Mammary epithelial cell (primary cell): ENCODE results near the gene GTPBP6.
"Not testable (repeated sequence)": the region's sequence is repeated elsewhere in the genome, so short reads cannot be mapped to it uniquely, and the experiment has no call there.

Source experiments
- CTCF ChIP-seq, 2 donors: IDR thresholded peaks in 1 of 2; conservative IDR thresholded peaks in 1 of 2; 2 replicates each; pipeline ENCODE4 v1.5.1; 2011 to 2012; ENCODE audit warnings: inconsistent platforms in 2 of 2, low read length in 2 of 2, mild to moderate bottlenecking in 2 of 2, control low read depth in 1 of 2, low read depth in 1 of 2; ENCODE audit not compliant: insufficient read depth in 1 of 2; ENCODE audit errors: extremely low read depth in 1 of 2
- EZH2 ChIP-seq: IDR thresholded peaks from 2 replicates; pipeline ENCODE4 v1.6.1; 2012; ENCODE audit warnings: low read length, inconsistent platforms, borderline replicate concordance

- TF ChIP-seq CTCF (conservative IDR thresholded peaks at IDR 0.05 in 1 of 2, IDR thresholded peaks at IDR 0.05 in 1 of 2; ENCODE audit: extremely low read depth in 1 of 2, insufficient read depth in 1 of 2, low read depth in 1 of 2, low read length in 2 of 2); EZH2: not testable (repeated sequence)
Observed at GRCh38 chrX:264006-264405, 54.6 kb downstream of the GTPBP6 start.
